GM12878 (cell line): ENCODE results near the gene TCF12.

Experiments used
- ATF2 ChIP-seq: IDR thresholded peaks from 2 replicates; pipeline ENCODE4 v1.6.1; 2012; ENCODE audit warnings: low read length, inconsistent platforms
- ESRRA ChIP-seq: IDR thresholded peaks from 2 replicates; pipeline ENCODE4 v1.6.1; 2012; ENCODE audit warnings: mild to moderate bottlenecking, low read length, improper control_type of control experiment
- HDAC2 ChIP-seq: fragments of 200-600 bp; sonication (generic); IDR thresholded peaks from 2 replicates; pipeline ENCODE4 v1.6.1; 2017
- TF ChIP-seq, protein P1 (sequence below): IDR thresholded peaks from 2 replicates; pipeline ENCODE4 v1.6.1; 2011; ENCODE audit warnings: low read depth, low read length, improper control_type of control experiment, borderline replicate concordance
- TF ChIP-seq, protein P2 (sequence below): fragments of 450-650 bp; IDR thresholded peaks from 2 replicates; pipeline ENCODE4 v1.6.1; 2018; ENCODE audit warnings: mild to moderate bottlenecking, low read depth, moderate library complexity; ENCODE audit not compliant: partially characterized antibody

DNA sequence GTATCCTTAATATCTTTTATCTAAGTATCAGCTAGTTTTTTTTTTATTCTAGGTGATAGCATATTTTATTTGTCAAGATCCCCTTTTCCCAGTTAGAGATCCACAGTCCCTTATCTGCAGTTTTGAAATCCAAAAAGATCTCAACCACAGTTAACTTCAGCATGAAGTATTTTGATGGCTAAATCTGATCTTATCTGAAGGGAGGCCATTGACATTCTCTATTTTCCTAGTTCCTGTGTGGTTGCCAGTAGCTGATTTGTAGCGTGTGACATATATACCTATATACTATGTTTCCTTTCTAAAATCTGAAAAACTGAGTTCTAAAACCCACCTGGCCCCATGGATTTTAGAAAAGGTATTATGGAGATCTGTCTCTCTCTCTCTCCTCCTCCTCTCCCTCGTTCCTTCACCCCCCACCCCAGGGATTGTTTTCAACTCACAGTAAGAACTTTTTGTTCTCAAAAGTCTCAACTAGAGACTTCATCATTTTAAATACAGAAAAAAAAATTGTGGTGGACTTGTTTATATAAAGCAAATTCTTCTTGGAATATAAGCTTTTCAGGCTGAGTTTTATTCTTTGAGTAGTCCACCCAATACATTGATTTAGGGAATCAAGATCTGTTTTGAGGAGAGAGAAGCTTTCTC is 12.3 kb downstream of the TCF12 start:
- TF ChIP-seq ESRRA (no peak), ATF2 (no peak), HDAC2 (no peak)
- TF ChIP-seq, protein P1, sequence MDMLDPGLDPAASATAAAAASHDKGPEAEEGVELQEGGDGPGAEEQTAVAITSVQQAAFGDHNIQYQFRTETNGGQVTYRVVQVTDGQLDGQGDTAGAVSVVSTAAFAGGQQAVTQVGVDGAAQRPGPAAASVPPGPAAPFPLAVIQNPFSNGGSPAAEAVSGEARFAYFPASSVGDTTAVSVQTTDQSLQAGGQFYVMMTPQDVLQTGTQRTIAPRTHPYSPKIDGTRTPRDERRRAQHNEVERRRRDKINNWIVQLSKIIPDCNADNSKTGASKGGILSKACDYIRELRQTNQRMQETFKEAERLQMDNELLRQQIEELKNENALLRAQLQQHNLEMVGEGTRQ: no peak
- TF ChIP-seq, protein P2, sequence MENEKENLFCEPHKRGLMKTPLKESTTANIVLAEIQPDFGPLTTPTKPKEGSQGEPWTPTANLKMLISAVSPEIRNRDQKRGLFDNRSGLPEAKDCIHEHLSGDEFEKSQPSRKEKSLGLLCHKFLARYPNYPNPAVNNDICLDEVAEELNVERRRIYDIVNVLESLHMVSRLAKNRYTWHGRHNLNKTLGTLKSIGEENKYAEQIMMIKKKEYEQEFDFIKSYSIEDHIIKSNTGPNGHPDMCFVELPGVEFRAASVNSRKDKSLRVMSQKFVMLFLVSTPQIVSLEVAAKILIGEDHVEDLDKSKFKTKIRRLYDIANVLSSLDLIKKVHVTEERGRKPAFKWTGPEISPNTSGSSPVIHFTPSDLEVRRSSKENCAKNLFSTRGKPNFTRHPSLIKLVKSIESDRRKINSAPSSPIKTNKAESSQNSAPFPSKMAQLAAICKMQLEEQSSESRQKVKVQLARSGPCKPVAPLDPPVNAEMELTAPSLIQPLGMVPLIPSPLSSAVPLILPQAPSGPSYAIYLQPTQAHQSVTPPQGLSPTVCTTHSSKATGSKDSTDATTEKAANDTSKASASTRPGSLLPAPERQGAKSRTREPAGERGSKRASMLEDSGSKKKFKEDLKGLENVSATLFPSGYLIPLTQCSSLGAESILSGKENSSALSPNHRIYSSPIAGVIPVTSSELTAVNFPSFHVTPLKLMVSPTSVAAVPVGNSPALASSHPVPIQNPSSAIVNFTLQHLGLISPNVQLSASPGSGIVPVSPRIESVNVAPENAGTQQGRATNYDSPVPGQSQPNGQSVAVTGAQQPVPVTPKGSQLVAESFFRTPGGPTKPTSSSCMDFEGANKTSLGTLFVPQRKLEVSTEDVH: no peak
